ENCODE results near the gene NCF2.
"Not testable (repeated sequence)": the region's sequence is repeated elsewhere in the genome, so short reads cannot be mapped to it uniquely, and the experiment has no call there.

NCF2 gene, protein sequence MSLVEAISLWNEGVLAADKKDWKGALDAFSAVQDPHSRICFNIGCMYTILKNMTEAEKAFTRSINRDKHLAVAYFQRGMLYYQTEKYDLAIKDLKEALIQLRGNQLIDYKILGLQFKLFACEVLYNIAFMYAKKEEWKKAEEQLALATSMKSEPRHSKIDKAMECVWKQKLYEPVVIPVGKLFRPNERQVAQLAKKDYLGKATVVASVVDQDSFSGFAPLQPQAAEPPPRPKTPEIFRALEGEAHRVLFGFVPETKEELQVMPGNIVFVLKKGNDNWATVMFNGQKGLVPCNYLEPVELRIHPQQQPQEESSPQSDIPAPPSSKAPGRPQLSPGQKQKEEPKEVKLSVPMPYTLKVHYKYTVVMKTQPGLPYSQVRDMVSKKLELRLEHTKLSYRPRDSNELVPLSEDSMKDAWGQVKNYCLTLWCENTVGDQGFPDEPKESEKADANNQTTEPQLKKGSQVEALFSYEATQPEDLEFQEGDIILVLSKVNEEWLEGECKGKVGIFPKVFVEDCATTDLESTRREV

DNA sequence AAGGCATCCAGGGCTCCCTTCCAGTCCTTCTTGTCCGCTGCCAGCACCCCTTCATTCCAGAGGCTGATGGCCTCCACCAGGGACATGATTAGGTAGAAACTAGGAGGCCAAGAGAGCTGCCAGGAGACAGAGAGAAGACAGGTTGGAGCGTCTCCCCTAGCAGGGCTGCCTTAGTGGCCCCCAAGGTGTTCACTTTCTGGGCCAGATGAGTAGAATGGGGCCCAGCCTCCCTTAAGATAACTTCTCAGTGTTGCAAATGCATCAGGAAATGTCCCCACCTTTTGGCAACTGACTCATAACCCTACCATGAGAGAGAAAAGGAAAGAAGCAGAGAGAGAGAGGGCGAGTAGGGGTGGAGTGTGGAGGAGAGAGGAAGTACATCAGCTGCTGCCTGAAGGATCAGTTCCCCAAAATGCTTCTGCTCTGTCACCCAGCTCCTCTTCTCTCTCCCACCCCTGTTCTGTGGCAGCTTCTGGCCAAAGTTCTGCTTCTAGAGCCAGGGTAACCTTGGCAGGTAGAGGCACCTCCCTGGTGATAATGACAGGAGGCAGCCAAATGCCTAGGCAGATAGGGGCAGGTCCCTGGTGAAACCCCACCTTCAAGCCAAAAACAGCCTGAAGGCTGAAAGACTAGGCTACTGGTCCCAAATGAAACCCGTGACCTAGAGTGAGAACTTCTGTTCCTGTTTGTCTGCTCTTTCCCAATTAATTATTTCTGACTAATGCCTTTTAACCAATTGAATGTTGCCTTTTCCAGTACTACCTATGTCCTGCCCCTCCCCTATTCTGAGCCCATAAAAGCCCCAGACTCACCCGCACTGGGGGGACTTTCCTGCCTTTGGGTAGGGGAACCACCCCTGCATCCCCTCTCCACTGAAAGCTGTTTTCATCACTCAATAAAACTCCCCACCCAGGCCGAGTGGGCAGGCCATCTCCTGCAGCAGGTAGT lies at the start of gene NCF2:
TSS of gene NCF2 (minus strand) at position 216 of the 948 bp plus-strand sequence. CDS start at position 86, 130 bp downstream.
- no peak for DNase-seq (ENCODE audit: low read depth in 2 of 2)

DNA sequence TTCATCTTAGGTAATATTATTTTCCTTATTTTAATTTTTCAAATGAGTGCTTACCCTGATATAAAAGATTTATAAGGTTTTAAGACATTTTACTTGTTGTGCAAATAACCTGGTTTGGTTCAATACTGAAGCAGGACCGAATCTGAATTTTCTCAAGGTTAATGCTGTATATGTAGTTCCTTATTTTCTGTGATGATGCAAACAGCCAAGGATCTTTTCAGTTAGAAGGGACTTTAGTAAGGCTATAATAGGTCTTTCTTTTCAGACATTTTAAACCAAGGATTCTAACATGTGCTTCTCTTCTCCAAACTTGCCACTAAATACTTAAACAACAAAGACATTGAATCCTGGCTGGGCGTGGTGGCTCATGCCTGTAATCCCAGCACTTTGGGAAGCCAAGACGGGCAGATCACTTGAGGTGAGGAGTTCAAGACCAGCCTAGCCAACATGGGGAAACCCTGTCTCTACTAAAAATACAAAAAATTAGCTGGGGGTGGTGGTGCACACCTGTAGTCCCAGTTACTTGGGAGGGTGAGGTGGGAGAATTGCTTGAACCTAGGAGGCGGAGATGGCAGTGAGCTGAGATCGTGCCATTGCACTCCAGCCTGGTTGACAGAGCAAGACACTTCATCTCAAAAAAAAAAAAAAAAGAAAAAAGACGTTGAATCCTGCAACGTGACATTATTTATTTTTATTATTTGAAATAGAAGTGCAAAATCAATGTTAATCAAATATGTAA lies 48.6 kb upstream of the NCF2 start:
- DNase-seq (ENCODE audit: low read depth in 2 of 2), result no peak

DNA sequence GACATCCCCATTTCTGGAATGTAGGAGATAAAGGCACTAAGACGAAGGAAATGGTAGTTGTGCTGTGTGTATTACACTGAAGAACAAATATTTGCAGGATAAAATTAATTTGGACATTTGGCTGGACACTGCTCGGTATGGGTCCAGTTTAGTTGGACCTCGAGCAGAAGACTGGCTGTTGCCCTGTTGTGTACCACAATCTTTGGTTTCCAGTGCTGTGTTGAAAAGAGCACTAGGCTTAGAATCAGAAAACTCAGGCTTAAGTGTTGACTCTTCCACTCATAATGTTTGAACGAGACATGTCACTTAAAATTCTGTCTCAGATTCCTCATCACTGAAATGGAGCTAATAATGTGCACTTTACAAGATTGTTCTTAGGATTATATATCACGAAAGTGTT lies 46.5 kb upstream of the NCF2 start:
- no peak for DNase-seq (ENCODE audit: low read depth in 2 of 2)

DNA sequence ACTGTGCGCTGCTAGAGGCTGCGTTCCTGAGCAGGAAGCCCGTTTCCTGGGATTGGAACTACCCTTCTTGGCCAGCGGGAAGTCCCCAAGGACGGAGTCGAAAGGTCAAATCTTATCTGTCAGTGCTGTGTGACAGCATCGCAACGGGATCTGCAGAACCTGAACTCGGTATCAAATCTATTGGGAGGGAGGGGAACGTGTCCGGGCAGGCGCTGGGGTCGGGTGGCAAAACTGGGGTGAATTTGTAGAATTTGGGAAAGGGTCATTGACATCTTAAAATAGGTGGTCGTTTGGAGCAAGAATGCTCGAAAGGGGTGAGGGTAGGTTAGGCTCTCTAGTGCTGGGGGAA lies 46.0 kb upstream of the NCF2 start:
- DNase-seq (ENCODE audit: low read depth in 2 of 2), result no peak

DNA sequence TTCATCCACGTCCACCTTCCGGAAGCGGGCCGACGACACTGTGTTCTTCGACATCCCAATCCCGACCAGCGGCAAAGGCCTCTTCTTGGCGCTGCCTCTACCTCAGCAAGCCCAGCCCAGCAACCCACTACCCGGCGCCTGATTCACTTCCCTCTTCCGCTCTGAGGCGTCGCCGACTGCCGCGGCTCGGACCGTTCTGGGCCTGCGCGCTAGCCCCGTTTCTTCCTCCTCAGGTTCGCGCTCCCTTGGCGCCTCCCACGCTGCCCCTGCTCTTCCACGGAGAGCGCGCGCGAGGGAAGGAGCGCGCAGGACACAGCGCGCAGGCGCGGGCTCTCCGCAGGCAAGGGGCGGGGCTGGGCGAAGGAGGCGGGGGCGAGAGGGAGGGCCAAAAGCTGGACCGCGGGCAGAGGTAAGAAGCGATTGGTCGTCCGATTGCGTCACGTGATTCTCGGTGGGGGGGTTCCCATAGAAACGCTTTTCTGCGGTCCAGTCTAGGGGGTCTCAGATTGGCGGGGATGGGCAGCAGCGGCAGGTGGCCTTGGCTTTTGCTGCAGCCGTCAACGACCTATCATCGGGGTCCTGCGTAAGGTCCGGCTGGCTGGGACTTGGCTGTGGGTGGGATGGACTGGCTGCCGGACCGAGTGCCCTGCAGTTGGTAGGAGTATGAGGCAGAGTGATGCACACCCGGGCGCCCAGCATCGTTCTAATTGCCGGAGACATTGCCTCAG lies 45.5 kb upstream of the NCF2 start, which contains the start of gene ARPC5:
TSS of gene ARPC5 (minus strand) at position 178 of the 728 bp plus-strand sequence. CDS start at position 54, 124 bp downstream.
- peak; percentile 89 to 93 for DNase-seq (ENCODE audit: low read depth in 2 of 2)

DNA sequence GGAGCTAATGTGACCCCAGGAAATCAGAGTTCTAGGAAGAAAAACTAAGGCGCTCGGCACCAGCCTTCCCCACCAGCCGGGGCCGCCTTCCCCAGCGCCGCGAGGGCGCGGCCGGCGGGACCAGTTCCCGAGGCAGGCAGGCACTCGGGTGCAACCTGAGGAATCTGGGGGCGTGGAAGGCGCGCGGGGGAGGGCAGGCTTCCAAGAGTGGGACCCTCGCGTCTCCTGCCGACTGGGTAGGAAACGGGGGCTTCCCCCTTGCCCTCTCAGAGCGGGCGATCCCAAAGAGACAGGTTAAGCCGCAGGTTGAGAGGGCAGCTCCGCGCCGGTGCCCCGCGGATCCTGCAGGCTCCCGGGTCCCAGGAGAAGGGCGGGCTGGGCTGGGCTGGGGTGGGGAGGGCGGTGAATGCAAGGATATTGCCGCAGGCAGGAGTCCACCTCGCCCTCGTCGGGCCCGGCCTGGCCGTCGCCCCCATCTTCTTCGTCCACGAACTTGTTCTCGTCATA lies 44.9 kb upstream of the NCF2 start:
- DNase-seq (ENCODE audit: low read depth in 2 of 2), result no peak

DNA sequence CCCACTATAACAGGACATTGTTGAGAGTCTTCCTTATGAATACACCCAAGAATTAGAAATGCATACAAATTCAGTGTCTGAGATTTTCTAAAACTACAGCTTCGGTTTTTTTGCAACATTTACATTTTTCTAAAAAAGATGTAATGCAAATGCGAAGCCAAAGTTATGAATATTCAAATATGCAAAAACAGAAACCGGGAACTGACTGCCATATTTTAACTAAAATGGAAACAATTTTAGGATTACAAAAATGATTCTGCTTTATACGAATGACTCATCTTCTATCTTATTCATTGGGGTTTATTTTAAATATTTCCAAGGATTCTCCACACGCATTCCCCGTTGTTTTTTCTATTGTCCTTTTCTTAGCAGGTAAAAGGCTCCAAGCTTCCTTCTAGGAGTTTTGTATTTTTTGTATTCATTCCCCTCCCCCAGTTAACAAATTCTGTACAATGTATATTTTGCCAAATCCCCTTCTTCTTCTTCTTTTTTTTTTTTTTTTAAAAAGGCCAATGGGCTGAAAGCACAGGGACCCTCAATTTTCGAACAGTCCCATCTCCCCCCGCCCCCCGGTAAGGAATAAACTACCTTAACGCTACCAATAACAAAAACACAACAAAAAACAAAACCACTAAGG lies 44.3 kb upstream of the NCF2 start:
- no peak for DNase-seq (ENCODE audit: low read depth in 2 of 2)

DNA sequence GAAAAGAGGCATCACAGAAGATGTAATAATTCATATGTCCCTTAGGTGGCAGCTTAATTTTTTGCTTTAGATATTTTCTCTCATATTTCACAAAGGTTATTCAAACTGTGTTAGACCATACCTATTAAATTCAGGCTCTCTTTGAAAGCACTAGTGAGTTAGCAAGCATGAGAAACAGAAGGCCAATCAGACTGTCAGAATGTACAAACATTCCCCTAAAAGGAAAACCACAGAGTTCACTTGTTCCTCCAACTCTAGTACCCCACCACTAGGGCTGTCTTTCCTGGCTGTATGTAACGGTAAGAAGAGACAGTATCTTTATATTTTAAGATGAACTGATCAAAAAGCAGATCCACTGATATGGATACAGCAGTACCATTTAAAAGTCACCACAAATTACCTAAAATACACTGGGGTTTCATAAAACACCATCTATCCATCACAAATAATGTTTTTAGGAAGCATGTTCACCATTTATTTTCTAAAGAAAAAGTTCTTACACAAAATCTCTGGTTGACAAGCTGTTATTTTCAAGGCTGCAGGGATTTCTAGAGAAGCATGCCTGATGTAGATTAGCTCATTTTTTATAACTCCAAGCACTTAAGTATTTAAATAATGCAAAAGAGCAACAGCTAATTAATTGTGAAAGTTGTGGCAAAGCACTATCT lies 43.6 kb upstream of the NCF2 start:
- no peak for DNase-seq (ENCODE audit: low read depth in 2 of 2)

DNA sequence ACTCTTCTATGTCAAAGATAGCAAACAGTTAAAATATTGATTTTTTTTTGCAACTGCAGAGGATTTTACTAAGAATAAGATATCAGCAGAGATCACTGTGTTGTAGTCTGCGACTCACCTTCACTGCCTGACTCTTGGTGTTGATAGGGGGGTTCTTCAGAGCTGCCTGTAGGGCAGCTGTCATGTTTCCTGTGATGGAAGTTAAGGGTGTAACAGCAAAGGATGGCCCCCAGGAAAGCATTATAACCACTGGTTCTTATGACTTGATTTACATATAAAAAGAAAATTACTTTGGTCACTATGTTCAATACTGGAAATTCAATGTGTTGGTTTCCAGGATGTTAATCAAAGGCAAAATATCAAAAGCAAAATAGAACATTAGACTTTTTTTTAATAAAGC lies 42.7 kb upstream of the NCF2 start:
- no peak for DNase-seq (ENCODE audit: low read depth in 2 of 2)

DNA sequence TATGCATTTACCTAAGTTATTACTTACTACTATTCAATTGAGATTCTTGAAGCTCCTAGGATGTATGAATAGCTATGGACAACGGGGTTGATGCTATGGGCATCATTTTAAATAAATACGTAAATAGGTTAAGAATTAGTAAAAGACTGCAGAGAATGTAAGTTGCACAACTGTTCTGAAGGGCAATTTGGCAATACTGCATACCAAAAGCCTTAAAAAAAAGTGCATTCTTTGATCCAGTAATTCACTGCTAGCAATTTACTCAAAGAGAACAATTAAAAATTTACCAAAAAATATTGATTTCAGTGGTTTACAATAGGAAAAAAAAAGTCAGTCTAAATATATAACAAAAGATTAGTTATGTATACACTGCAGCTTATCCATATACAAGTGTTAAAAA lies 41.9 kb upstream of the NCF2 start:
- no peak for DNase-seq (ENCODE audit: low read depth in 2 of 2)

DNA sequence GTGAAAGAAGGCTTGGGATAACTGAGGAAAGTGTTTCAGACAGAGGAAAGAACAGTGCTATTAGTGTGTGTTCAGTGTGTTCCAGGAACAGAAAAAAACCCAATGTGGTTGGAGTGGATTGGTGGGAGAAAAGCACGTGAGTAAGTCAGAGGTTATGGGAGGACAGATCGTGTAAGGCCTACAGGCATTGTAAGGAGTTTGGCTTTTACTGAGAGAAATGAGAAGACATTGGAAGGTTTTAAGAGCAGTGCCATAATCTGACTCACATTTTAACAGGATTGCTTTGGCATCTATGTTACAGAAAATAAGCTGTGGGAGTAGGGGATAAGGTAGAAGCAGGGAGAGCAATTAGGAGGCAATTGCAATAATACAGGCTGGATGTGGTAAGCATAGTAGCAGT lies 40.5 kb upstream of the NCF2 start:
- no peak for DNase-seq (ENCODE audit: low read depth in 2 of 2)

DNA sequence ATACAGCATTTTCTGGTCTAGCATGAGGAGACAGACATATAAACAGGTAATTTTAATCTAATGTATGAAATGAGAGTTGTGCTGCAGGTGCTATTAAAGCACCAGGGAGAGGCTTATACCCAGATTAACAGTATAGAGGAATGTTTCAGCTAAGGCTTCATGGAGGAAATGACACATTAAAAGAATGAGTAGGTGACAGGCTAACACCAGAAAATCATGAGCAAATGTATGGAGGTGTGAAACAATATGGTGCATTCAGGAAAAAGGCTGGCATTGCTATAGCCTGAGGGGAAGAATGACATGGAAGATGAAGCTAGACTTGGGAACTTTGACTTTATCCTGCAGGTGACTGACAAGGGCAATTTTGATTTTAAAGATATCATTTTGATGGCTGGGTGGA lies 38.3 kb upstream of the NCF2 start:
- DNase-seq (ENCODE audit: low read depth in 2 of 2), result no peak

DNA sequence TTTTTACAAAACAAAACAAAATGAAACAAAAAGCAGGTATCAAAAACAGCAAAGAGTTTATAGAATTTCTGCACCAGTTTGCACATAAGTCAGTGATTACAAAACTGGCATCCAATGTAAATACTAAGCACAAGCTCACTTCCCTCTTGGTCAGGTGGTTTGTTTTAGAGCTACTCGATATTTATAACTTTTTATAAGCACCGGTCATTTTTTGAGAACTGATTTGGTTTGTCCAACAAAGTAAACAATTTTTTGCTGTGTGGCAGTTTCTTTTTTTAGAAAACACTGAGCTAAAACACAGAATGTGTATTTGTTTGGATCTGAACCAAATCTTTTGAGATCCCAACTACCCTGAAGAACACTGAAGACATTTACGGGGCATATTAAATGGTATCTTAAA lies 36.0 kb upstream of the NCF2 start:
- not testable (repeated sequence) for DNase-seq (ENCODE audit: low read depth in 2 of 2)

DNA sequence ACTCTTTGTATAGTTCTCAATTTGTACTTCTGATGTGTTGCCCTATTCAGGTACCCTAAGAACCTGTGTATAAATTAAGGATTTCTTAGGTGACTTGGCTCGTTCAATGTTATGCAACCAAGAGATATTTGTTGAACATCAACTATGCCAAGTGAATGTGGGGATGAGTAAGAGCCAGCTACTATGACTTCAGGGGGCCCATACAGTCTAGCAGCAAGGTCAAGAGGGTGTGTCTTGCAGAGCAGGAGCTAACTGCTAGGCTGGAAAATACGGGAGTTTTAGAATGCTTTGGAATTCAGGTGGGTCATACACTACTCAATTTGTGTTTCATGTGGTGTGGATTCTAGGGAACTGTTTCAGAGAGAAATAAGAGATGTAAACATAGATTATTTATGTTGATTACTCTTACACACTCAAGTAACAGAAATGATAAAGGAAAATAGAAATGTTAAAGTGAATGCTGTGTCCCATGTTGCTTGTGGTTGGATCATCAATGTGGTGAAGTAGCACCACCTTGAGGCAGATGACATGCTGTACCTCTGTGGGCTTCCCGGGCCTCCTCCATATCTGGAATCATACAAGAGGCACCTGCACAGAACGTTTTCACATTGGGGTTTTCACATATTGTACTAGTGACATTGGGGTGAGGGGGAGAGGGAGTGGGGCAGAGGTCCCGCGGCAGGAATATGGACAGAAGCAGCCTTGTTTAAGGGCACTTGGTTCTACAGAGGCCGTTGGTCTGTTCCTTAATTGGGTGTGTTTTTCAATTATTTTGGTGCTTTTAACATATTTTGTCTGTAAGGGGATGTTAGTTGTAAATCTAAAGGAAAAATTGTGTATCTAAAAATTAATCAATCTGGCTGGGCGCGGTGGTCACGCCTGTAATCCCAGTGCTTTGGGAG lies 32.9 kb upstream of the NCF2 start:
- DNase-seq (ENCODE audit: low read depth in 2 of 2), result no peak

DNA sequence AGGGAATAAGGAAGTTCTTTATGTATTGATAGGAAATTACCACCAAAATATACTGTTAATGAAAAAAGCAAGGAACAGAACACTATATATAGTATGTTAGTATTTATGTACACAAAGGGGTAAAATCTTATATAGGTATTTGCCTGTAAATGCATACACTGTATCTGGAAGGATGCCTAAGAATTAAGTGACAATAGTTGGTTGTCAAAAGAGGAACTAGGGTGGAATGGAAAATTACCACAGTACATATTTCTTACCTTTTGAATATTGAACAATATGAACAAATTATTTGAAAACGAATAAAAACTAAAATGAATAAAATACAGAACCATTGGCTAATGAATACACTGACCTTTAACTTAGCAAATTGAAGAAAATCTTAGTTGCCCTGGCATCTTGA lies 31.8 kb upstream of the NCF2 start:
- no peak for DNase-seq (ENCODE audit: low read depth in 2 of 2)

DNA sequence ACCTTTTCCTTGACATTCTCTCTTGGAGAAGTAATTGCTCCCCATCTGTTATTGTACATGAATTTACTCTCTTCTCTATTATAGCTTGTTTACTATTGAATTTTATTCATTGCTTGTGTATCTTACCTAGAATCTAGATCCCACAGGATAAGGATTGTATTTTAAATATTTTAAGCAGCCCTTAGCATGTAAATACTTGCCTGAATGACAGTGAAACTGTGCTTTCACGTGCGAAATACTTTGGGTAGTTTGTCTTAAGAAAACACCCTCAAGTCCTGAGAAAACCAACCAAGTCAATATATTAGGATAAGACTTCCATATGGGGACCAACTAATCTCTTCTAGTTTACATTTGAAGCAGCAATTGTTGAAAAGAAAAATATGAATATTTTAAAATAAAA lies 30.1 kb upstream of the NCF2 start:
- no peak for DNase-seq (ENCODE audit: low read depth in 2 of 2)

DNA sequence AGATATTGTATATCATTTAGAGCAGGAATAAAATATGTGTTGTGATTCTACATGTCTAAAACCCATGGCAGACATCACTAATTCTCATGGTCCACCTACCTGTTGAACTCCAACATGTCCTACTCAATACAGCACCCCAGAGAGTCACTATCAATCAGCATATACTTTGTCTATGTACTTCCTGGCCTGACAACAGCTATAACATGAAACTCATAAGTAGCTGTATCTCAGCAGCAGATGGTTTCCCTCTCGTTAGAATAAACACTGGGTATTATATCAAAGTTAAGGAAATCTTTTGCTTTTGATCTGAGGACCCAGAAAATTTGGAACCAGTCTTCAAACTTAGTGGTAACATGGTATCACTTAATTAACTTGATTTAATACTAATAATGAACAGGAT lies 29.5 kb upstream of the NCF2 start:
- no peak for DNase-seq (ENCODE audit: low read depth in 2 of 2)

DNA sequence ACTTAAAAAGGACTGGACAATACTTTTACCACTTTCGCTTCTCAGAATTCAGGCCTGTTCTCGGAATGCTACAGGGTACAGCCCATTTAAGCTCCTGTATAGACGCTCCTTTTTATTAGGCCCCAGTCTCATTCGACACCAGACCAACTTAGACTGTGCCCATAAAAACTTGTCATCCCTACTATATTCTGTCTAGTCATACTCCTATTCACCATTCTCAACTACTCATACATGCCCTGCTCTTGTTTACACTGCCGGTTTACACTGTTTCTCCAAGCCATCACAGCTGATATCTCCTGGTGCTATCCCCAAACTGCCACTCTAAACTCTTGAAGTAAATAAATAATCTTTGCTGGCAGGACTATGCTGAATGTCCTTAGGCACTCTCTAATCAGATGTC lies 27.9 kb upstream of the NCF2 start:
- DNase-seq (ENCODE audit: low read depth in 2 of 2), result not testable (repeated sequence)

DNA sequence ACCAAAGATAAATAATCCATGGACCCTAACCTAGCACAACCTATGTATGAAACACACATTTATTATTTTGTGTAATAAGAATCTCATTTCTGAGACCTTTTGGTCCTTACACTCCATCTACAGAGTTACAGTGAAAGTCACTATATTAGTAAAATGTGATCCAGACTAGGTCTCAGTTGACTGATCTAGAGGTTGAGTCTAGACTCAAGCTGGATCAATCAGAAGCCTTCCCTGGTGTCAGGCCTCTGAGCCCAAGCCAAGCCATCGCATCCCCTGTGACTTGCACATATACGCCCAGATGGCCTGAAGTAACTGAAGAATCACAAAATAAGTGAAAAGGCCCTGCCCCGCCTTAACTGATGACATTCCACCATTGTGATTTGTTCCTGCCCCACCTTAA lies 22.7 kb upstream of the NCF2 start:
- not testable (repeated sequence) for DNase-seq (ENCODE audit: low read depth in 2 of 2)

Data from stimulated activated CD8-positive, alpha-beta memory T cell treated with anti-CD3 and anti-CD28 coated beads, Interleukin-15, amount 100 ng/mL, for 4 hours (primary cell).